Erythroblast (primary cell): ENCODE results near the gene CLDN1.

Experiments used
- GATA1 ChIP-seq: IDR thresholded peaks from 2 replicates; pipeline ENCODE4 v1.6.1; 2011; ENCODE audit warnings: low read depth, mild to moderate bottlenecking, control low read depth, low read length, moderate library complexity
- POLR2A ChIP-seq: IDR thresholded peaks from 2 replicates; pipeline ENCODE4 v1.6.1; 2011; ENCODE audit warnings: mild to moderate bottlenecking, low read length

DNA sequence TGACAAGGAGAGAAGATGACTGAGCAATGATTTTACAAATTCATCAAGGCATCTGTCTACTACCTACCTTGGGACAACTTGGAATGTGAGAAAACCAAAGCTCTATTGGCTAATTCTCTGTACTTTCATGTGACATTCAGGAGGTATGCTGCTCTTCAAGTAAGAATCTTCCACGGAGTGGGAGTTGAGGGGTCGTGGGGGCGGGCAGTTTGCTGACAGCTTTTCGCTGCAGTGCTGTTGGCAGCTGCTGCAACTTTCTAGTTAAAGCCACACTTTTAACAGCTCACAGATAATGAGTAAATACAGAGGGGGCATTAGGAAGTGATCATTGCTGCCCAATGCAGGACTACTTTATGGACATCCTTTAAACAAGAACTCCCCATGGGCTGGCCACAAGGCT lies 22.3 kb downstream of the CLDN1 start:
- TF ChIP-seq POLR2A = no peak
- no peak for TF ChIP-seq GATA1
